ENCODE measurements around the gene TWIST2. TPM values are rescaled to one million over a fixed set of nuclear protein-coding genes. Genes with fewer than 3 reads are reported as not detected.

The TWIST2 gene
- total RNA-seq, 3 donors from 2014 or later, result not detected

DNA sequence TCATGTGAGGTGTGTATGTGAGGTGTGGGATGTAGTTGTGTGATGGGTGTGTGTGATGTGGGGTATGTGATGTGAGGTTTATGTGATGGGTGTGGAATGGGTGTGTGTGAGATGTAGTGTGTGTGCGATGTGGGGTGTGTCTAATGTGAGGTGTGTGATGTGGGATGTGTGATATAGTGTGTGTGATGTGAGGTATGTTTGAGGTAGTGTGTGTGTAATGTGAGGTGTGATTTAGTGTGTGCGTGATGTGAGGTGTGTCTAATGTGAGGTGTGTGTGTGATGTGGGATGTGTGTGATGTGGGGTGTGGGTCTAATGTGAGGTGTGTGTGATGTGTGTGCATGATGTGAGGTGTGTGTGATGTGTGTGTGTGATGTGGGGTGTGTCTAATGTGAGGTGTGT lies 55.3 kb downstream of the TWIST2 start:
- DNase-seq, result no peak
- no peaks in the 10 kb centered on the region for H3K9me3 Mint-ChIP-seq
- ATAC-seq, result no peak
- no peak overlapping the region for H3K4me3 Mint-ChIP-seq
- no peaks in the 10 kb centered on the region for H3K4me1 Mint-ChIP-seq (ENCODE audit: low read depth)
- peaks cover 13% of the 10 kb centered on the region for H3K27me3 Mint-ChIP-seq (ENCODE audit: low read depth)
- H3K36me3 Mint-ChIP-seq (ENCODE audit: insufficient read depth), result no peaks in the 10 kb centered on the region

DNA sequence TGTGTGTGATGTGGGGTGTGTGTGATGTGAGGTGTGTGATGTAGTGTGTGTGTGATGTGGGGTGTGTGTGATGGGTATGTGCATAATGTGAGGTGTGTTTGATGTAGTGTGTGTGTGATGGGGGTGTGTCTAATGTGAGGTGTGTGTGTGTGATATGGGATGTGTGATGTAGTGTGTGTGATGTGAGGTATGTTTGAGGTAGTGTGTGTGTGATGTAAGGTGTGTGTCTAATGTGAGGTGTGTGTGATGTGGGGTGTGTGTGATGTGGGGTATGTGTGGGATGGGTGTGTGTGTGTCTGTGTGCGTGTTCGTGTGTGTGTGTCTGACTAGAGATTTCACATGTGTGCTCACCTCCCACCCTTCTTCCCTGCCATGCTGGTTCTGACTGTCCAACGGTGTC lies 56.3 kb downstream of the TWIST2 start:
- DNase-seq (no peak), ATAC-seq (no peak)
- H3K4me3 Mint-ChIP-seq, result no peak overlapping the region
- H3K36me3 Mint-ChIP-seq (ENCODE audit: insufficient read depth), result no peaks in the 10 kb centered on the region
- peaks cover 9% of the 10 kb centered on the region for H3K27me3 Mint-ChIP-seq (ENCODE audit: low read depth)
- H3K9me3 Mint-ChIP-seq, result no peaks in the 10 kb centered on the region
- no peaks in the 10 kb centered on the region for H3K4me1 Mint-ChIP-seq (ENCODE audit: low read depth)

DNA sequence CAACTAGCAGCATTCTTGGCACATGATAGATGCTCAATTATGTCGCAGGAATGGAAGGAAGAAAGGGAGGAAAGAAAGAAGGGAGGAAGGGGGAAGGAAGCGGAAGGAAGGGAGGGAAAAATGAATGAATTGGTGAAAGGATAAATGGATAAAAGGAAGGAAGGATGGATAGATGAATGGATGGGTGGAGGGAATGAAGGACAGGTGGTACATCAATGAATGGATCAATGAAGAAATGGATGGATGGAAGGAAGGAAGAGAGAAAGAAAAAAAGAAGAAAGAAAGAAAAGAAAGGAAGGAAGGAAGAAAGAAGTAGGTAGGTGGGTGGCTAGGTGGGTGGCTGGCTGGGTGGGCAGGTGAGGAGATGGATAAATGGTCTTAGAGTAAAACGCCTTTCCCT lies 56.8 kb downstream of the TWIST2 start:
- no peak for ATAC-seq

DNA sequence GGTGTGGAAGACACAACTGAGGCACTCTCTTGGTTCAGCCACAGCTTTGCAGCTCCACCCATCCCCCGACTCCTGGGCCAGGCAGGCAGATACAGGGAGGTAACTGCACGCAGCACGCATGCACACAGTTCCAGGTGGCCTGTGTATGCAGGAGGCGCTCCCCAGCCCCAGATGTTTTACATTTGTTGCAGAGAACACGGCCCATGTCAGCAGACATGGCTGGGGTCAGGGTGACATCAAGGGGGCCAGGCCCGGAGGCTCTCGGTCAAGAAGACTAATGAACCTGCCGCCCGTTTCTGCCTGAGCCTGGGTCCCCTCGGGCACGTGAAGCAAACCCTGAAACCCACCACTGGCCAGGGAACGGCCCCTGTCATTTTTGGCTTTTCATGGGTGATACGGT lies 57.3 kb downstream of the TWIST2 start:
- no peak overlapping the region for H3K4me3 Mint-ChIP-seq
- peaks cover 4% of the 10 kb centered on the region for H3K27me3 Mint-ChIP-seq (ENCODE audit: low read depth)
- H3K36me3 Mint-ChIP-seq (ENCODE audit: insufficient read depth), result no peaks in the 10 kb centered on the region
- ATAC-seq (no peak), DNase-seq (no peak)
- H3K9me3 Mint-ChIP-seq, result no peaks in the 10 kb centered on the region
- no peaks in the 10 kb centered on the region for H3K4me1 Mint-ChIP-seq (ENCODE audit: low read depth)

More for the DNA sequence above, 56.8 kb downstream of the TWIST2 start:
- DNase-seq, result no peak
- no peak overlapping the region for H3K4me3 Mint-ChIP-seq
- H3K36me3 Mint-ChIP-seq (ENCODE audit: insufficient read depth), result no peaks in the 10 kb centered on the region
- peaks cover 4% of the 10 kb centered on the region for H3K27me3 Mint-ChIP-seq (ENCODE audit: low read depth)
- no peaks in the 10 kb centered on the region for H3K4me1 Mint-ChIP-seq (ENCODE audit: low read depth)
- H3K9me3 Mint-ChIP-seq, result no peaks in the 10 kb centered on the region

DNA sequence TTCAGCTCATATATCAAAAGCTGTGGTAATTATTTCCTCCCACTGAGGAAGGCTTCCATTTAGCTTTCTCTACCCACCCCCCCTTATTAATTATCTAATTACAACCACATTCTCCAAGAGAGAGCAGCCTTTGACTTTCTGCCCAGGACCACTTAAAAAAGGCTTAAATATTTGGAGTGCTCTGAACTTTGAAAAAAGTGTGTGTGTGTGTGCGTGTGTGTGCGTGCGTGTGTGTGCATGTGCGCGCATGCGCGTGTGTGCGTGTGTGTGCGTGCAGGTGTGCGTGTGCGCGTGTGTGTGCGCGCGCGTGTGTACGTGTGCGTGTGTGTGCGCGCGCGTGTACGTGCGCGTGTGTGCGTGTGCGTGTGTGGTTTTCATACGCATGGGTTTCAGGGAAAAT lies 57.8 kb downstream of the TWIST2 start:
- DNase-seq (no peak), ATAC-seq (no peak)
- Mint-ChIP-seq H3K36me3 (ENCODE audit: insufficient read depth) (no peaks in the 10 kb centered on the region), H3K4me1 (ENCODE audit: low read depth) (no peaks in the 10 kb centered on the region), H3K27me3 (ENCODE audit: low read depth) (peaks cover 4% of the 10 kb centered on the region), H3K4me3 (no peak overlapping the region), H3K9me3 (no peaks in the 10 kb centered on the region)

DNA sequence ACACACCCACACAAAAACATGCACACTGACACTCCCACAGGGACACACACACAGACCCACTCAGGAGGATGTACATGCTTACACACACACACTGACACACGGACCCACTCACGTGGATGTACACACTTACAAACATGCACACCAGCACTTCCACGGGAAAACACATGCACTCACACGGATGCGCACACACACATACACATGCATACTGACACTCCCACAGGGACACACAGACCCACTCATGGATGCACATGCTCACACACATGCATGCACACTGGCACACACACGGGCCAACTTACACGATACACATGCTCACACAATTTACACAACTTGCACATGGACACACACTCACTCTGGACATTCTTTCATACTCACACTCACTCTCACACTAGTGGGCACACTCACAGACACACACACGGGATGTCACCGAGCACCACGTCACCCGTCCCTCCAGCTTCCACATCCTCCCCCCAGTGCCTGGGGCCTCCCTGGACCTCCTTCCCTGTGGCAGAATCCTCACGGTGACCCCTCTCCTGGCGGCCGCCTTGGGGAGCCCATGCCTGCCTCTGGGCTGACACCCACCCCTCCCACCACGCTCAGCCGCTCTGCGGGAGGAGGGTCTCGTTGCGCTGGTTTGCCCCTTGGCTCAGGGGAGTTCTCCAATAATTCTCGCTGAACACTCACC lies 58.5 kb downstream of the TWIST2 start:
- H3K27me3 Mint-ChIP-seq (ENCODE audit: low read depth), result peaks cover 2% of the 10 kb centered on the region
- ATAC-seq (no peak), DNase-seq (no peak)
- H3K4me1 Mint-ChIP-seq (ENCODE audit: low read depth), result no peaks in the 10 kb centered on the region
- H3K9me3 Mint-ChIP-seq, result no peaks in the 10 kb centered on the region
- H3K36me3 Mint-ChIP-seq (ENCODE audit: insufficient read depth), result no peaks in the 10 kb centered on the region
- H3K4me3 Mint-ChIP-seq, result no peak overlapping the region

GRCh38 chr2:238906936-238907716 lies 59.2 kb downstream of the TWIST2 start:
- no peak for DNase-seq
- no peaks in the 10 kb centered on the region for H3K9me3 Mint-ChIP-seq
- H3K36me3 Mint-ChIP-seq (ENCODE audit: insufficient read depth), result no peaks in the 10 kb centered on the region
- no peaks in the 10 kb centered on the region for H3K4me1 Mint-ChIP-seq (ENCODE audit: low read depth)
- ATAC-seq, result no peak
- no peak overlapping the region for H3K4me3 Mint-ChIP-seq
- no peaks in the 10 kb centered on the region for H3K27me3 Mint-ChIP-seq (ENCODE audit: low read depth)

GRCh38 chr2:238907717-238908173 lies 59.9 kb downstream of the TWIST2 start:
- Mint-ChIP-seq H3K36me3 (ENCODE audit: insufficient read depth) (no peaks in the 10 kb centered on the region), H3K4me1 (ENCODE audit: low read depth) (no peaks in the 10 kb centered on the region), H3K4me3 (no peak overlapping the region), H3K27me3 (ENCODE audit: low read depth) (no peaks in the 10 kb centered on the region), H3K9me3 (no peaks in the 10 kb centered on the region)
- ATAC-seq (no peak), DNase-seq (no peak)

DNA sequence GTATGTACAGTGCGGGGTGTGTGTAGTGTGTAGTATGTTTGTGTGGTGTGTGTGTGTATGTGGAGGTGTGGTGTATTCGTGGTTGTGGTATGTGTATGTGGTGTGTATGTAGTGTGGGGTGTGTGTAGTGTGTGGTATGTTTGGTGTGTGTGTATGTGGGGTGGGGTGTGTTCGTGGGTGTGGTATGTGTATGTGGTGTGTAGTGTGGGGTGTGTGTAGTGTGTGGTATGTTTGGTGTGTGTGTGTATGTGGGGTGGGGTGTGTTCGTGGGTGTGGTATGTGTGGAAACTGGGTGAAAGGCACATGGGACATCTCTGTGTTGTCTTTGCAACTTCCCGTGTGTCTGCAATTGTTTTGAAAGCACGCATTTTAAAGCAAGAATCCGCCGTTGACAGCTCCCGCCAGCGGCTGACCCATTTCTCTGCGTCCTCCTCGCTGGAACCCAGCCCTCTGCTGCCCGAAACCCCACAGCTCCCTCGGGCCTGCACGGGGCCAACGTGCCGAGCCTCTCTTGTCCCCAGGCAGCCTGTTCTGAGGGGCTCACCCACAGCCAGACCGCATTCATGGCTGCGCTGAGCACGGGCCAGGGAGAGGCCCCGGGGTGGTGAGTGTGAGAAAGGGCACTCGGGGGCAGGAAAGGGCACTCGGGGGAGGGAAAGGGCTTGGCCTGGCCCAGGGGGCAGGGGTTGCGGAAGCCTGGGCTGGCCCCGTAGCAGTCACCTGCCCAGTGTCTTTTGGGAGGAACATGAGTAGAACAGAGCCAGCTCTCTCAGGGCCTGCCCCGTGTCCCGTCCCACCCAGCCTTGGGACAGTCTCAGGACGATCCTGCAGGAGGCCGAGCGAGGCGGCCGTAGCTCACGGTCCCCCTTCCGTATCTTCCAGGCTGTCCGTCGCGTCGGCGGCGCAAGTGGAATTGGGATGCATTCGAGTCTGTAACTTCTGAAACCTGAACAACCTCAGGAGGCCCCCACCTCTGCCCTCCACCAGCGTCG lies 61.4 kb downstream of the TWIST2 start:
- Mint-ChIP-seq H3K4me1 (ENCODE audit: low read depth) (no peaks in the 10 kb centered on the region), H3K27me3 (ENCODE audit: low read depth) (peaks cover 4% of the 10 kb centered on the region), H3K4me3 (no peak overlapping the region), H3K9me3 (no peaks in the 10 kb centered on the region), H3K36me3 (ENCODE audit: insufficient read depth) (no peaks in the 10 kb centered on the region)
- DNase-seq (no peak), ATAC-seq (no peak)

DNA sequence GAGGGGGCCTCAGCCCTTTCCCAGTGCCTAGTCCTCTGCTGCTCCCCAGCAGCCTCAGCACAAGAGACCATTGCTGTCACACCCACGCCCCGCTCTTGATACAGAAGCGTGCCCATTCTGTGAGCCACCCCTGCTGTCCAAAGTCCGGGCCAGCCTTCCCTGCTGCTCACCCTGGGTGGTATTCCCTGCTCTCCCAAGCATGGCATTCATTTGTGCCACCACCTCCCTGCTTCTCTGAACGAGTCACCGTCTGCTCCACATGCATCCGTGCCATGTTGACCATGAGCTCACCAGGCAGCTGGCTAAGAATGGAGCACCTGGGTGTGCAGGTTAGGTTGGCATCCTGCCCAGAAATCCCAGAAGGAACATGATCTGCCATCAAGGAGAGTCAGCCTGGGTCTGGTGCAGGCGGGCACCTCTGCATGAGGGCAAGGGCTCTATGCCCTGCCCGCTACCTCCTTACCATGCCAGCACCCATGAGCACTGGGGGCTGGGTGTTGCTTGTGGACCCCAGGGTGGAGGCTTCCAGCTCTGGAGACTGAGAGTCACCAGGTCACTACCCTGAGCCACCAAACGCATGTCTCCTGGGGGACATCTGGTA lies 63.0 kb downstream of the TWIST2 start:
- ATAC-seq, result no peak
- DNase-seq, result no peak
- Mint-ChIP-seq H3K4me1 (ENCODE audit: low read depth) (no peaks in the 10 kb centered on the region), H3K36me3 (ENCODE audit: insufficient read depth) (no peaks in the 10 kb centered on the region), H3K27me3 (ENCODE audit: low read depth) (peaks cover 13% of the 10 kb centered on the region), H3K9me3 (no peaks in the 10 kb centered on the region), H3K4me3 (no peak overlapping the region)

GRCh38 chr2:238911376-238912227 lies 63.7 kb downstream of the TWIST2 start:
- no peak for DNase-seq
- H3K9me3 Mint-ChIP-seq, result no peaks in the 10 kb centered on the region
- ATAC-seq, result no peak
- H3K4me1 Mint-ChIP-seq (ENCODE audit: low read depth), result no peaks in the 10 kb centered on the region
- no peak overlapping the region for H3K4me3 Mint-ChIP-seq
- no peaks in the 10 kb centered on the region for H3K36me3 Mint-ChIP-seq (ENCODE audit: insufficient read depth)
- H3K27me3 Mint-ChIP-seq (ENCODE audit: low read depth), result peaks cover 17% of the 10 kb centered on the region

GRCh38 chr2:238912228-238912915 lies 64.5 kb downstream of the TWIST2 start:
- DNase-seq, result no peak
- Mint-ChIP-seq H3K36me3 (ENCODE audit: insufficient read depth) (no peaks in the 10 kb centered on the region), H3K9me3 (no peaks in the 10 kb centered on the region), H3K4me1 (ENCODE audit: low read depth) (no peaks in the 10 kb centered on the region), H3K4me3 (no peak overlapping the region), H3K27me3 (ENCODE audit: low read depth) (peaks cover 17% of the 10 kb centered on the region)
- ATAC-seq, result no peak

Measured in activated T-cell treated with anti-CD3 and anti-CD28 coated beads, Interleukin-2, amount 50 U/mL, for 4 hours (primary cell).